B cell (primary cell): Measurements from ENCODE around the gene PLEKHA7. TPM values are rescaled to one million over a fixed set of nuclear protein-coding genes. Genes with fewer than 3 reads are reported as not detected.

Experiments used
- ATAC-seq: fragments of 200-7000 bp; cut with Tn5 transposase; one replicate; pipeline ENCODE4 v1.10.0; 2021; ENCODE audit warnings: low read depth, mild to moderate bottlenecking, moderate number of reproducible peaks, moderate library complexity
- CTCF ChIA-PET: fragments of 350-600 bp; sonication (Branson Sonifier 250); formaldehyde crosslinking; loops from one replicate; lab custom pipeline; 2021; ENCODE audit warnings: antibody characterized with exemption, inconsistent platforms; lab: Charles Lee
- POLR2A ChIA-PET: fragments of 350-600 bp; sonication (Branson Sonifier 250); formaldehyde crosslinking; loops from one replicate; lab custom pipeline; 2021; ENCODE audit warnings: antibody characterized with exemption; lab: Charles Lee
- DNase-seq: peaks from one replicate; pipeline ENCODE4 v3.0.0; 2013
- H2AFZ ChIP-seq: 2 replicates; pipeline ENCODE4 v1.6.1; 2012; ENCODE audit warnings: mild to moderate bottlenecking, low read depth, low read length; ENCODE audit not compliant: insufficient read depth, poor library complexity, severe bottlenecking
- H3K27ac ChIP-seq, 2 donors: 1 replicate in 1 of 2; 2 replicates in 1 of 2; pipeline ENCODE4 v1.5.1; 2012 to 2013; ENCODE audit warnings: low read length in 2 of 2, mild to moderate bottlenecking in 2 of 2, moderate library complexity in 1 of 2
- H3K27me3 ChIP-seq, 4 experiments: fragments of 200-600 bp in 1 of 4; sonication (generic) in 1 of 4; replicated peaks in 1 of 4; 1 replicate in 2 of 4; 2 replicates in 2 of 4; pipeline versions ENCODE4 v1.6.1 to v1.7.0; 2013 to 2016; ENCODE audit warnings: low read length in 3 of 4, mild to moderate bottlenecking in 2 of 4, mixed read lengths in 1 of 4, moderate library complexity in 1 of 4; ENCODE audit not compliant: insufficient read depth in 4 of 4, control insufficient read depth in 3 of 4; ENCODE audit errors: control extremely low read depth in 1 of 4
- H3K36me3 ChIP-seq, 2 experiments: replicated peaks in 1 of 2; 1 replicate in 1 of 2; 2 replicates in 1 of 2; pipeline versions ENCODE4 v1.6.1 to v1.7.1; 2013; ENCODE audit warnings: low read length in 1 of 2; ENCODE audit not compliant: insufficient read depth in 2 of 2, control insufficient read depth in 1 of 2; ENCODE audit errors: control extremely low read depth in 1 of 2, extremely low read depth in 1 of 2
- H3K4me1 ChIP-seq, 2 donors: fragments of 200-600 bp in 1 of 2; sonication (generic) in 1 of 2; 1 replicate in 1 of 2; 2 replicates in 1 of 2; pipeline versions ENCODE4 v1.5.1 to v1.6.1; 2013 to 2017; ENCODE audit warnings: low read length in 2 of 2; ENCODE audit not compliant: control insufficient read depth in 2 of 2, insufficient read depth in 2 of 2
- H3K4me2 ChIP-seq: replicated peaks from 2 replicates; pipeline ENCODE3; 2012; ENCODE audit warnings: mild to moderate bottlenecking, low read depth, low read length; ENCODE audit not compliant: poor library complexity, severe bottlenecking
- H3K4me3 ChIP-seq, 5 experiments: fragments of 200-600 bp in 1 of 5; sonication (generic) in 1 of 5; 1 replicate in 3 of 5; 2 replicates in 2 of 5; pipeline versions ENCODE4 v1.5.1 to v1.7.0; 2011 to 2016; ENCODE audit warnings: low read length in 4 of 5, mild to moderate bottlenecking in 4 of 5, low read depth in 2 of 5, control low read depth in 1 of 5, moderate library complexity in 1 of 5; ENCODE audit not compliant: insufficient read depth in 1 of 5; ENCODE audit errors: control extremely low read depth in 1 of 5, extremely low read depth in 1 of 5
- H3K79me2 ChIP-seq: fragments of 200-600 bp; sonication (generic); one replicate; pipeline ENCODE4 v1.6.0; 2016; ENCODE audit warnings: low read length; ENCODE audit not compliant: control insufficient read depth, insufficient read depth
- H3K9ac ChIP-seq: fragments of 200-600 bp; sonication (generic); 2 replicates; pipeline ENCODE4 v1.6.1; 2017; ENCODE audit warnings: mild to moderate bottlenecking, low read length, moderate library complexity
- H3K9me3 ChIP-seq, 3 donors: one replicate each; pipeline versions ENCODE4 v1.6.1 to v1.7.1; 2013; ENCODE audit warnings: low read length in 2 of 3; ENCODE audit not compliant: control insufficient read depth in 2 of 3, insufficient read depth in 1 of 3; ENCODE audit errors: control extremely low read depth in 1 of 3
- H4K20me1 ChIP-seq: 2 replicates; pipeline ENCODE4 v1.6.0; 2012; ENCODE audit warnings: mild to moderate bottlenecking, low read length; ENCODE audit not compliant: insufficient read depth, control insufficient read depth, poor library complexity, severe bottlenecking
- H3K27ac Mint-ChIP-seq: one replicate; pipeline ENCODE4 v1.8.0; 2021; ENCODE audit warnings: mixed read lengths
- H3K27me3 Mint-ChIP-seq: one replicate; pipeline ENCODE4 v1.8.0; 2021; ENCODE audit warnings: mixed read lengths
- H3K4me1 Mint-ChIP-seq: one replicate; pipeline ENCODE4 v1.8.0; 2021; ENCODE audit warnings: mixed read lengths
- H3K4me3 Mint-ChIP-seq: one replicate; pipeline ENCODE4 v1.8.0; 2021; ENCODE audit warnings: mixed read lengths
- H3K9me3 Mint-ChIP-seq: one replicate; pipeline ENCODE4 v1.8.0; 2022; ENCODE audit warnings: mixed read lengths; ENCODE audit not compliant: insufficient read depth
- CTCF ChIP-seq: fragments of 200-600 bp; IDR thresholded peaks from one replicate; pipeline ENCODE4 v1.8.0; 2022; ENCODE audit warnings: antibody characterized with exemption, mild to moderate bottlenecking
- EZH2 ChIP-seq: IDR thresholded peaks from 2 replicates; pipeline ENCODE4 v1.6.1; 2012; ENCODE audit warnings: borderline replicate concordance, low read depth, mild to moderate bottlenecking, moderate library complexity, low read length; ENCODE audit not compliant: insufficient read depth, poor library complexity, severe bottlenecking
- WGBS: methylation state at CpG from one replicate; pipeline ENCODE4 v1.1.5; 2013; ENCODE audit warnings: missing lambda C conversion rate; ENCODE audit not compliant: insufficient coverage; 5-methylcytosine and 5-hydroxymethylcytosine counted together
- intact Hi-C: fragments of 100-400 bp; cut with micrococcal nuclease; formaldehyde crosslinking; loops from one replicate; pipeline ENCODE4 v1.10.0; 2022
- polyA plus RNA-seq: library from polyadenylated mRNA; depleted of rRNA; stranded (reverse); fragments of >200 nt; gene quantifications from 2 replicates; pipeline ENCODE4 v1.2.3, GENCODE V29; 2012
- total RNA-seq, 2 donors: library from RNA; stranded (reverse); fragments of 120-200 nt in 1 of 2; gene quantifications; 1 replicate in 1 of 2; 2 replicates in 1 of 2; pipeline versions ENCODE4 v1.2.3 to v1.2.4, GENCODE V29; 2013 to 2022

The PLEKHA7 gene
- total and polyA plus RNA-seq, 2 donors (not counting 1 experiment from before 2014, with no cell fraction given), result 1.7 to 8.2 TPM

DNA sequence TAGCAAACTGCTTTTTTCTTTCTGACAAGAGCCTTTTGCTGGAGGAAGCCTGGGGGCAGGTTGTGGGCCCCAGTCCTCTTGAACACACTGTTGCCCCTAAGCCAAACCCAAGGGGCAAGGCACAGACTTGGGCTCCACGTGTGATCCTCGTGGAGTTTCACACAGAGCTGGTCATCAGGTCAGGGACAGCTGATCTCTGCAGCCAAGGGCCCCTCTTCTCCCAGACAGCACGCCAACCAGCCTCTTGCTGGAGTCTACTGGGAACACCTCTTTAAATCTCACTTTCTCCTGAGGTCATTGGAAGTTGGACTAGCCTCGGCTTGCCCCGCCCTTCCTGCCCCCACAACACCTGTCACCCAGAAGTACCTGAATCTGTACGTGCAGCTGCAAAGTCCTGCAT is 235.9 kb downstream of the PLEKHA7 start:
- H2AFZ ChIP-seq, result no peak overlapping the region
- CTCF ChIA-PET, result interaction anchor here (0.6 kb wide), 1 partner anchor 11 kb away, joined by 3 read pairs; no protein-coding TSS in a partner anchor
- H3K4me2 ChIP-seq, result no peak overlapping the region
- no peaks in the 10 kb centered on the region for H3K4me1 ChIP-seq
- ATAC-seq (no peak), DNase-seq (no peak)
- WGBS, result 100% methylated on average over 3 of the region's 6 CpGs
- no peak overlapping the region for H3K9ac ChIP-seq
- H3K4me3 ChIP-seq, result no peak overlapping the region
- Mint-ChIP-seq H3K9me3 (no peaks in the 10 kb centered on the region), H3K4me3 (no peak overlapping the region), H3K4me1 (no peaks in the 10 kb centered on the region), H3K27ac (no peak overlapping the region), H3K27me3 (peaks cover 2% of the 10 kb centered on the region)
- no peaks in the 10 kb centered on the region for H3K36me3 ChIP-seq
- no peak overlapping the region for H3K27ac ChIP-seq
- intact Hi-C loops, result no loop called here
- H3K9me3 ChIP-seq, result no peaks in the 10 kb centered on the region
- POLR2A ChIA-PET, result no interaction called here
- no peaks in the 10 kb centered on the region for H3K27me3 ChIP-seq
- H4K20me1 ChIP-seq, result no peaks in the 10 kb centered on the region
- H3K79me2 ChIP-seq, result no peaks in the 10 kb centered on the region
- TF ChIP-seq CTCF, result no peak
- no peak for TF ChIP-seq EZH2

DNA sequence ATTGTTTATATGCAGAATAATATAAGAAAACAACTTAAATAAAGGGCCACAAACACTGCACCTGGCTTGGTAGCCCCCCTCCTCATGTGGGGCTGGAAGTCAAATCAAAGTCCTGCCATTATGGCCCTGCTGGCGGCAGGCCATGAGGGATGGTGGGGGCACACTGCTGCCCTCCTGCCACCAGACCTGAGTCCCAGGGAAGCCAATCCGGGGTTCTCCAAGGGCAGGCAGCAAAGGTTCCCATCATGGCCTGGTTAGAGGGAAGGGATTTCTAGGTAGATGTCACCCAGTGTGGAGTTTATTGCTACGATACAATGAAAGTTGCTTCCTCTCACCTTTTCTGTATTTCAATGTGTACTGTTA is 236.6 kb downstream of the PLEKHA7 start:
- Mint-ChIP-seq H3K4me1 (no peaks in the 10 kb centered on the region), H3K4me3 (no peak overlapping the region), H3K27ac (no peak overlapping the region), H3K27me3 (peaks cover 2% of the 10 kb centered on the region), H3K9me3 (no peaks in the 10 kb centered on the region)
- H3K27me3 ChIP-seq, result no peaks in the 10 kb centered on the region
- H3K36me3 ChIP-seq, result no peaks in the 10 kb centered on the region
- H3K4me3 ChIP-seq, result no peak overlapping the region
- no peak for DNase-seq
- H3K79me2 ChIP-seq, result no peaks in the 10 kb centered on the region
- no peak overlapping the region for H3K27ac ChIP-seq
- H3K4me2 ChIP-seq, result no peak overlapping the region
- ATAC-seq, result no peak
- 91% methylated on average over 2 of the region's 3 CpGs for WGBS
- POLR2A ChIA-PET, result no interaction called here
- no peaks in the 10 kb centered on the region for H3K4me1 ChIP-seq
- intact Hi-C loops, result no loop called here
- H4K20me1 ChIP-seq, result no peaks in the 10 kb centered on the region
- TF ChIP-seq CTCF, result no peak
- TF ChIP-seq EZH2, result no peak
- CTCF ChIA-PET, result no interaction called here
- H3K9me3 ChIP-seq, result no peaks in the 10 kb centered on the region
- H3K9ac ChIP-seq, result no peak overlapping the region
- H2AFZ ChIP-seq, result no peak overlapping the region
